Suprapubic skin (tissue), 4 donors: ENCODE data around the gene SLCO3A1.

ENCODE experiments used
- EP300 ChIP-seq: sonication (generic); formaldehyde crosslinking; IDR thresholded peaks from one replicate; pipeline ENCODE4 v1.6.1; 2017; ENCODE audit warnings: antibody characterized with exemption
- POLR2A ChIP-seq, 2 donors: fragments of 450-650 bp; IDR thresholded peaks; one replicate each; pipeline ENCODE4 v1.6.1; 2017; ENCODE audit warnings: antibody characterized with exemption in 2 of 2, mild to moderate bottlenecking in 2 of 2, moderate library complexity in 2 of 2
- POLR2AphosphoS5 ChIP-seq, 3 donors: sonication (generic); formaldehyde crosslinking; IDR thresholded peaks; one replicate each; pipeline ENCODE4 v1.6.1; 2017; ENCODE audit warnings: antibody characterized with exemption in 3 of 3
- TF ChIP-seq, protein P1 (sequence below), 2 donors: fragments of 200-600 bp in 1 of 2; fragments of 450-650 bp in 1 of 2; sonication (generic) in 1 of 2; IDR thresholded peaks; one replicate each; pipeline ENCODE4 v1.5.1; 2016 to 2019; ENCODE audit warnings: antibody characterized with exemption in 2 of 2, mild to moderate bottlenecking in 1 of 2, moderate library complexity in 1 of 2

DNA sequence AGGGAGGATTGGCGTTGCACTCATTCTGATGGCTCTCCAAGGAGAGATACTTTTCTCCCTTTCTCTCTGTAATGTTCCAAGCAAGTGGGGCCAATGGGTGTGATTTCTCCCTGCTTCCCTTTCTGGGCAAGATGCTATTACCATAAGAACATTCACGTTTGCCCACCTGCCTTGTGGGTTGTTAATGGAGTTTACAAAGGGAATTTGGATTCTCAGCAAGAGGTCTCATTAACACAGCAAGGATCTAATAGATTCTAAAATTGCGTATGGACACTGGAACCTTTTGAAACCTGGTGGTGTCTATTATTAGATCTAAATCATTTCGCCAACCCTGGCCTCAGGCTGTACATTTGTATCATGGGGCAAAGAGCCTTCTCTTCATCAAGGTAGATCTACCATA is 74.1 kb downstream of the SLCO3A1 start:
- TF ChIP-seq EP300 (no peak), POLR2A (IDR thresholded peaks at IDR 0.05) (no peak), POLR2AphosphoS5 (IDR thresholded peaks at IDR 0.05) (no peak)
- TF ChIP-seq, protein P1, sequence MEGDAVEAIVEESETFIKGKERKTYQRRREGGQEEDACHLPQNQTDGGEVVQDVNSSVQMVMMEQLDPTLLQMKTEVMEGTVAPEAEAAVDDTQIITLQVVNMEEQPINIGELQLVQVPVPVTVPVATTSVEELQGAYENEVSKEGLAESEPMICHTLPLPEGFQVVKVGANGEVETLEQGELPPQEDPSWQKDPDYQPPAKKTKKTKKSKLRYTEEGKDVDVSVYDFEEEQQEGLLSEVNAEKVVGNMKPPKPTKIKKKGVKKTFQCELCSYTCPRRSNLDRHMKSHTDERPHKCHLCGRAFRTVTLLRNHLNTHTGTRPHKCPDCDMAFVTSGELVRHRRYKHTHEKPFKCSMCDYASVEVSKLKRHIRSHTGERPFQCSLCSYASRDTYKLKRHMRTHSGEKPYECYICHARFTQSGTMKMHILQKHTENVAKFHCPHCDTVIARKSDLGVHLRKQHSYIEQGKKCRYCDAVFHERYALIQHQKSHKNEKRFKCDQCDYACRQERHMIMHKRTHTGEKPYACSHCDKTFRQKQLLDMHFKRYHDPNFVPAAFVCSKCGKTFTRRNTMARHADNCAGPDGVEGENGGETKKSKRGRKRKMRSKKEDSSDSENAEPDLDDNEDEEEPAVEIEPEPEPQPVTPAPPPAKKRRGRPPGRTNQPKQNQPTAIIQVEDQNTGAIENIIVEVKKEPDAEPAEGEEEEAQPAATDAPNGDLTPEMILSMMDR (IDR thresholded peaks at IDR 0.05): no peak
